Measurements from ENCODE around the gene UPF2. TPM values are rescaled to one million over a fixed set of nuclear protein-coding genes. Genes with fewer than 3 reads are reported as not detected.

Gene UPF2
- total and polyA plus RNA-seq, 2 of the 13 experiments (the other 11 are each of a cell fraction or from before 2014, with no cell fraction given), result 6.2 to 14.5 TPM

DNA sequence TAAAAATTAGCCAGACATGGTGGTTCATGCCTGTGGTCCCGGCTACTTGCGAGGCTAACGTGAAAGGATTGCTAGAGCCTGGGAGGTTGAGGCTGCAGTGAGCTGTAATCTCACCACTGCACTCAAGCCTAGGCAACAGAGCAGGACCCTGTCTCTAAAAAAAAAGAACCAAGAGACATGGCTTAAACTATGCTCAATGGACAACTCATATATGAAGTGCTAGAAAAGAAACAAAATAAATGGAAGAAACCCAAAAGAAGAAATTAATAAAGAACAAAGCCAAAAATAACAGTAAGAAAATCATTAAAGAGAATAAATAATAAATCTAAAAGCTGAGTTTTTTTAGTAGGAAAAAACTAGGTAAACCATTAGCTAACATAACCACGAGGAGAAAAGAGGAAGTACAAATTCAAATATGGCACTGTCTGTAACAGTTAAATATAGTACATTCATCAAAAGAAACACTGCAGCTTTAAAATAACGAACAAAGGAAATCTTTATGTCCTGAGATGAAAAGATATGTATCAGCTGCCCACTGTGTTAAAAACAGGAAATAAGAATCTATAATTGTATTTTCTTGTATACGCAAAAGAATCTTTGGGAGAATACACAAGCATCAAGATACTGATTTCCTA is 48.7 kb downstream of the UPF2 start:
- no peaks in the 10 kb centered on the region for H3K27me3 ChIP-seq (ENCODE audit: control insufficient read depth in 1 of 2, insufficient read depth in 2 of 2, low read length in 2 of 2)
- H3K9me3 ChIP-seq (ENCODE audit: low read length), result no peaks in the 10 kb centered on the region
- no TSS peak for BruUV-seq (replicated peaks)
- DNase-seq (ENCODE audit: low spot score), result no peak
- no peak for FAIRE-seq
- ChIA-PET CTCF (ENCODE audit: low intra/inter-chr PET ratio, low total read pairs) (no interaction called here), POLR2A (no interaction called here)
- no peak for TF ChIP-seq FOXK2 (IDR thresholded peaks at IDR 0.05)
- TF ChIP-seq PAX8 (CRISPR knock-in tag; IDR thresholded peaks at IDR 0.05; ENCODE audit: borderline replicate concordance), result no peak
- no peak for TF ChIP-seq LCORL (IDR thresholded peaks at IDR 0.05)
- no peak for TF ChIP-seq LCORL (CRISPR knock-in tag; IDR thresholded peaks at IDR 0.05)
- TF ChIP-seq MAX (IDR thresholded peaks at IDR 0.05), result no peak
- no peak for TF ChIP-seq SMAD3 (CRISPR knock-in tag; IDR thresholded peaks at IDR 0.05)
- no peak for TF ChIP-seq ATF3 (CRISPR knock-in tag; IDR thresholded peaks at IDR 0.05)
- TF ChIP-seq IRF9 (CRISPR knock-in tag; IDR thresholded peaks at IDR 0.05; ENCODE audit: borderline replicate concordance), result no peak
- TF ChIP-seq, protein P1, sequence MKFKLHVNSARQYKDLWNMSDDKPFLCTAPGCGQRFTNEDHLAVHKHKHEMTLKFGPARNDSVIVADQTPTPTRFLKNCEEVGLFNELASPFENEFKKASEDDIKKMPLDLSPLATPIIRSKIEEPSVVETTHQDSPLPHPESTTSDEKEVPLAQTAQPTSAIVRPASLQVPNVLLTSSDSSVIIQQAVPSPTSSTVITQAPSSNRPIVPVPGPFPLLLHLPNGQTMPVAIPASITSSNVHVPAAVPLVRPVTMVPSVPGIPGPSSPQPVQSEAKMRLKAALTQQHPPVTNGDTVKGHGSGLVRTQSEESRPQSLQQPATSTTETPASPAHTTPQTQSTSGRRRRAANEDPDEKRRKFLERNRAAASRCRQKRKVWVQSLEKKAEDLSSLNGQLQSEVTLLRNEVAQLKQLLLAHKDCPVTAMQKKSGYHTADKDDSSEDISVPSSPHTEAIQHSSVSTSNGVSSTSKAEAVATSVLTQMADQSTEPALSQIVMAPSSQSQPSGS (CRISPR knock-in tag; IDR thresholded peaks at IDR 0.05), result no peak
- no peak for TF ChIP-seq MIER2 (CRISPR knock-in tag; IDR thresholded peaks at IDR 0.05)
- no peak for TF ChIP-seq HIVEP1 (CRISPR knock-in tag; IDR thresholded peaks at IDR 0.05)
- no peak for TF ChIP-seq ZEB1 (IDR thresholded peaks at IDR 0.05; ENCODE audit: insufficient replicate concordance, low read depth)
- TF ChIP-seq WIZ (CRISPR knock-in tag; IDR thresholded peaks at IDR 0.05), result no peak
- no peak for TF ChIP-seq NR3C1 (CRISPR knock-in tag; IDR thresholded peaks at IDR 0.05)
- no peak for TF ChIP-seq PAF1 (CRISPR knock-in tag; IDR thresholded peaks at IDR 0.05)
- TF ChIP-seq REST (IDR thresholded peaks at IDR 0.05; ENCODE audit: borderline replicate concordance in 1 of 2, low read depth in 1 of 2, low read length in 2 of 2), result no peak
- TF ChIP-seq MXD1 (CRISPR knock-in tag; IDR thresholded peaks at IDR 0.05), result no peak
- TF ChIP-seq TEAD3 (CRISPR knock-in tag; optimal IDR thresholded peaks at IDR 0.05; ENCODE audit: borderline replicate concordance), result no peak
- no peaks in the 10 kb centered on the region for H4K20me1 ChIP-seq (ENCODE audit: insufficient read depth, low read length)
- WGBS (ENCODE audit: low lambda C conversion rate), result 90% methylated on average over 6 of the region's 6 CpGs
- no peak overlapping the region for H3K4me3 ChIP-seq (replicated peaks in 1 of 3; ENCODE audit: insufficient read depth in 1 of 3, low read depth in 2 of 3, low read length in 3 of 3)
- ATAC-seq, result no peak
- peaks cover 5 to 26% of the 10 kb centered on the region in 2 experiments; a peak in 4 of 5 replicates for H3K36me3 ChIP-seq (replicated peaks in 1 of 2; ENCODE audit: control insufficient read depth in 1 of 2, insufficient read depth in 2 of 2, low read length in 2 of 2)
- H3K79me2 ChIP-seq (ENCODE audit: insufficient read depth, low read length), result no peaks in the 10 kb centered on the region
- H3K4me2 ChIP-seq (ENCODE audit: low read depth, low read length), result no peak overlapping the region
- no peak overlapping the region for H2AFZ ChIP-seq (ENCODE audit: low read length)
- no peak overlapping the region for H3K27ac ChIP-seq (ENCODE audit: extremely low read length, insufficient read depth, low read length)
- intact Hi-C loops (cut with micrococcal nuclease; ENCODE audit: unreplicated experiment) (no loop called here), in situ Hi-C loops (cut with HindIII; ENCODE audit: extremely low pct_ligation_motif_present, low pct_unique_long_range_greater_than_20kb) (loop anchor here (25.0 kb wide), 1 partner anchor 482 kb away; no protein-coding TSS in a partner anchor)
- H3K9ac ChIP-seq (ENCODE audit: insufficient read depth, low read depth, low read length), result no peak overlapping the region
- H3K4me1 ChIP-seq (ENCODE audit: insufficient read depth, low read length), result no peaks in the 10 kb centered on the region
